Thoracic aorta (tissue), 2 donors: ENCODE data around the gene ZBTB7C. TPM values are rescaled to one million over a fixed set of nuclear protein-coding genes. Genes with fewer than 3 reads are reported as not detected.

Source experiments
- ATAC-seq: fragments of 150-250 bp; one replicate; pipeline ENCODE4 v1.8.0; 2017; ENCODE audit warnings: low read depth; ENCODE audit not compliant: insufficient number of reproducible peaks, low FRiP score
- DNase-seq: peaks from one replicate; pipeline ENCODE4 v3.0.0-alpha.2; 2020; ENCODE audit warnings: low spot score
- H3K27ac ChIP-seq, 2 donors: fragments of 200-600 bp; sonication (generic); 1 replicate in 1 of 2; 2 replicates in 1 of 2; pipeline ENCODE4 v1.5.1; 2016; ENCODE audit warnings: mild to moderate bottlenecking in 2 of 2, moderate library complexity in 2 of 2
- H3K27me3 ChIP-seq: fragments of 200-600 bp; sonication (generic); replicated peaks from 2 replicates; pipeline ENCODE4 v1.6.0; 2016; ENCODE audit warnings: mild to moderate bottlenecking; ENCODE audit not compliant: insufficient read depth
- H3K36me3 ChIP-seq: fragments of 200-600 bp; sonication (generic); one replicate; pipeline ENCODE4 v1.5.1; 2016
- H3K4me1 ChIP-seq, 2 donors: fragments of 200-600 bp; sonication (generic); 1 replicate in 1 of 2; 2 replicates in 1 of 2; pipeline versions ENCODE4 v1.5.1 to v1.6.0; 2016; ENCODE audit warnings: low read depth in 2 of 2, mild to moderate bottlenecking in 1 of 2; ENCODE audit not compliant: control insufficient read depth in 1 of 2
- H3K4me3 ChIP-seq: fragments of 200-600 bp; sonication (generic); 2 replicates; pipeline ENCODE4 v1.5.1; 2016; ENCODE audit warnings: mild to moderate bottlenecking
- H3K9me3 ChIP-seq: fragments of 200-600 bp; sonication (generic); 2 replicates; pipeline ENCODE4 v1.5.1; 2016
- total RNA-seq, 2 donors: library from RNA; depleted of rRNA; stranded (reverse); fragments of >200 nt; gene quantifications; one replicate each; pipeline versions ENCODE4 v1.1.0 to v1.2.3, GENCODE V29; 2016
- TF ChIP-seq, protein P1 (sequence below): fragments of 200-600 bp; sonication (generic); IDR thresholded peaks from one replicate; pipeline ENCODE4 v1.5.1; 2019; ENCODE audit warnings: antibody characterized with exemption

ZBTB7C gene
- total RNA-seq, 2 donors from 2014 or later: 9.6 to 10.9 TPM

DNA sequence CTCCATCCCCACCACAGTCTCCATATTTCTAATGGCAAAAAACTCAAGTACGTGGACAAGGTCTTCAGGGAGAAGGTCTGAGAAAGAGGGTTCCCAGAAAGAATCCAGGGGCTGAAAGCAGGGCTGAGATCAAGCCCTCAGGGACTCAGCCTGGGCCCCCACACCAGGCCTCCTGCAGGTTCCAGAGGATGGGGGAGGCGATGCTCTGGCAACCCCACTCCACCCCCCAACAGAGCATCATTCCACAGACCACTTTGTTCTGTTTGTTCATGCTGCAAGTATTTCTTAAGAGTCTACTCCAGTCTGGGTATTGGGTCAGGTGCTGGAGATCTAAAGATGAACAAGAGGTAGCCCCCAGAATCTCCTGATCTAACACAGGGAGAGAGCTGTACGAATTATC, 32.2 kb downstream of the ZBTB7C start:
- ATAC-seq (no peak), DNase-seq (no peak)
- peaks cover 6 to 16% of the 10 kb centered on the region in 2 donors for H3K4me1 ChIP-seq
- TF ChIP-seq, protein P1, sequence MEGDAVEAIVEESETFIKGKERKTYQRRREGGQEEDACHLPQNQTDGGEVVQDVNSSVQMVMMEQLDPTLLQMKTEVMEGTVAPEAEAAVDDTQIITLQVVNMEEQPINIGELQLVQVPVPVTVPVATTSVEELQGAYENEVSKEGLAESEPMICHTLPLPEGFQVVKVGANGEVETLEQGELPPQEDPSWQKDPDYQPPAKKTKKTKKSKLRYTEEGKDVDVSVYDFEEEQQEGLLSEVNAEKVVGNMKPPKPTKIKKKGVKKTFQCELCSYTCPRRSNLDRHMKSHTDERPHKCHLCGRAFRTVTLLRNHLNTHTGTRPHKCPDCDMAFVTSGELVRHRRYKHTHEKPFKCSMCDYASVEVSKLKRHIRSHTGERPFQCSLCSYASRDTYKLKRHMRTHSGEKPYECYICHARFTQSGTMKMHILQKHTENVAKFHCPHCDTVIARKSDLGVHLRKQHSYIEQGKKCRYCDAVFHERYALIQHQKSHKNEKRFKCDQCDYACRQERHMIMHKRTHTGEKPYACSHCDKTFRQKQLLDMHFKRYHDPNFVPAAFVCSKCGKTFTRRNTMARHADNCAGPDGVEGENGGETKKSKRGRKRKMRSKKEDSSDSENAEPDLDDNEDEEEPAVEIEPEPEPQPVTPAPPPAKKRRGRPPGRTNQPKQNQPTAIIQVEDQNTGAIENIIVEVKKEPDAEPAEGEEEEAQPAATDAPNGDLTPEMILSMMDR: no peak
- no peak overlapping the region for H3K27ac ChIP-seq
- H3K36me3 ChIP-seq: no peaks in the 10 kb centered on the region
- no peaks in the 10 kb centered on the region for H3K27me3 ChIP-seq
- H3K9me3 ChIP-seq: no peaks in the 10 kb centered on the region
- H3K4me3 ChIP-seq: no peak overlapping the region

DNA sequence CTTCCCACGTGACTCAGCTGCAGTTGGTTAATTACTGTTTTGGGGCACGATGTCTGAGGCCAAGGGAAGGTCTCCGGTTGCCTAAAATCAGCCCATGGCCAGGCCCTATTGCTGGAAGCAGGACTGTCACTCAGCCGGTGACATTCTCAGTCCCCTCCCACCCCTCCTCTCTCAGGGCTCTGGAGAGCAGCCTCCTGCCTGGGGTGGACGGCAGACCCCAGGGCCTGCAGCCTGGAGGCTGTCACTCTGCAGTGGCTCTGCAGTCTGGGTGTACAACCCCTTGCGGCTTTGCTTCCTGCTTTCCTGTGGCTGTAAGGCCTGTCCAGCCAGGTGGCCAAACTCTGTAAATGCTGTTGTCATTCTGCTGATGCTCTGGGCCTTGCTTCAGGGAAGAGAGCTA, 32.8 kb downstream of the ZBTB7C start:
- no peaks in the 10 kb centered on the region for H3K9me3 ChIP-seq
- H3K4me1 ChIP-seq: peaks cover 6 to 16% of the 10 kb centered on the region in 2 donors
- no peaks in the 10 kb centered on the region for H3K36me3 ChIP-seq
- TF ChIP-seq, protein P1: no peak
- DNase-seq (no peak), ATAC-seq (no peak)
- H3K27me3 ChIP-seq: no peaks in the 10 kb centered on the region
- H3K27ac ChIP-seq: no peak overlapping the region
- no peak overlapping the region for H3K4me3 ChIP-seq

DNA sequence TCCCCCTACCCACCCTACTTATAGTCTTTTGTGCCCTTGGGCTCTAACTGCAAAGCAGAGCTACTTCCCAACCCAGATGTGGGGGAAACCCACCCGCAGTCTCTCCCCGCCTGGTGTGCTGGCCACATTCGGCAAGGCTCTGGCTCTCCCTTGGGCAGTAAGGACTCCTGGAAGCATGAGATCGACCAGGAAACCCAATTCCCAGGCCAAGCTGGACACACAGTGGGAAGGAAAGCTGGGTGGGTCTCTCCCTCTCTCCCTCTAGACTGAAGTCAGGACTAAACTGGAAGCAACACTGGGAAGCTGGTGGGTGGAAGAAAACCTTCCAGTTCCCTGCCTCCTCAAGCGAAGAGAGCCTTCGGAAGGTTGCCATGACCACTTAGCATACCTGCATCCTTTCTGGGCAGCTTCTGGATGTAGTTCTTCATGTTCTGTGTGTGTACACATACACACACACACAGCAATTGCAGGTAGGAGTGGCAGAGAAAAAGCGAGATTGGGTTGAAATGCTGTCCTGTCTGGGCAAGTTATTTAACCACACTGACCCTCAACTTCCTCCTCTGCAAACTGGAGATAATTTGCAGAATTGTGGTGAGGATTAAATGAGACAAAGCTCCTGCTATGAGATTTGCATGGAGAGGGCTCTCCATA, 33.9 kb downstream of the ZBTB7C start:
- no peak for ATAC-seq
- Histone ChIP-seq H3K4me1 (peaks cover 6 to 16% of the 10 kb centered on the region in 2 donors), H3K4me3 (peak overlapping the region; percentile 37), H3K27ac (peak overlapping the region in 1 of 2 donors; percentile 9), H3K9me3 (no peaks in the 10 kb centered on the region), H3K27me3 (no peaks in the 10 kb centered on the region), H3K36me3 (no peaks in the 10 kb centered on the region)
- DNase-seq: no peak
- TF ChIP-seq, protein P1: no peak

DNA sequence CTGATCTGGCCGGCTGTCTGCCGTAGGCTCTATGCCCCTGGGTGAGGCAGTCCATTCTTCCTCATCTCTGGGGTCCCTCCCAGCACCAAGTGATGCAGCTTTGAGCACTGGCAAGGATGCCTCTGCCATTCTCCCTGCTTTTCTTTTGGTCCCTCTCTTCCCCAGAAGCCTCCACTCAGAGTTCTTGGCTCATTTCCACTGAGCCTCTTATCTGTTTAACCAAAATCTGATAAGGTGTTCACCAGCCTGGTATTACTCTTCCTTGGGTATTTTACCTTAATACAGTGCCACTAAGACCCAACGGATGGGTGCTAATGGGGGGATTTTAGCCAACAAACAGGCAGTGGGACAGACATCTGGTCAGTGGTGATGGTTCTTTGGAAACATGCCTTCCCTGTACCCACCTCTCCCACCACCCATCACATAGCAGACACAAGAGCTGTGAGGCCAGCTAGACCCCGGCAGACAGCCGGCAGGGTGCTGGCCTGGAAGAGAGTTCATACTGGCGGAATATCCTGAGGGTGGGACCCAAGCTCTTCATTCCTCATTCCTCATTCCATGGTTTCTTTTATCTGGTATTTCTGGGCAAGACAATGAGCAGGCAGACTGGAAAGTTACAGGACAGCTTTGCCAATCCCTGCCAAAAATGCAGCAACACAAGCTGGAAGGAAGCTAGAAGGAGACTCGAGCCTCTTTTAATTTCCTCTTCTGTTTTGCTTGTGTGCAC, 34.6 kb downstream of the ZBTB7C start:
- peak overlapping the region; percentile 37 for H3K4me3 ChIP-seq
- no peak overlapping the region for H3K27ac ChIP-seq
- ATAC-seq (no peak), DNase-seq (no peak)
- H3K9me3 ChIP-seq: no peaks in the 10 kb centered on the region
- TF ChIP-seq, protein P1: no peak
- no peaks in the 10 kb centered on the region for H3K36me3 ChIP-seq
- H3K27me3 ChIP-seq: no peaks in the 10 kb centered on the region
- peaks cover 6 to 16% of the 10 kb centered on the region in 2 donors for H3K4me1 ChIP-seq

DNA sequence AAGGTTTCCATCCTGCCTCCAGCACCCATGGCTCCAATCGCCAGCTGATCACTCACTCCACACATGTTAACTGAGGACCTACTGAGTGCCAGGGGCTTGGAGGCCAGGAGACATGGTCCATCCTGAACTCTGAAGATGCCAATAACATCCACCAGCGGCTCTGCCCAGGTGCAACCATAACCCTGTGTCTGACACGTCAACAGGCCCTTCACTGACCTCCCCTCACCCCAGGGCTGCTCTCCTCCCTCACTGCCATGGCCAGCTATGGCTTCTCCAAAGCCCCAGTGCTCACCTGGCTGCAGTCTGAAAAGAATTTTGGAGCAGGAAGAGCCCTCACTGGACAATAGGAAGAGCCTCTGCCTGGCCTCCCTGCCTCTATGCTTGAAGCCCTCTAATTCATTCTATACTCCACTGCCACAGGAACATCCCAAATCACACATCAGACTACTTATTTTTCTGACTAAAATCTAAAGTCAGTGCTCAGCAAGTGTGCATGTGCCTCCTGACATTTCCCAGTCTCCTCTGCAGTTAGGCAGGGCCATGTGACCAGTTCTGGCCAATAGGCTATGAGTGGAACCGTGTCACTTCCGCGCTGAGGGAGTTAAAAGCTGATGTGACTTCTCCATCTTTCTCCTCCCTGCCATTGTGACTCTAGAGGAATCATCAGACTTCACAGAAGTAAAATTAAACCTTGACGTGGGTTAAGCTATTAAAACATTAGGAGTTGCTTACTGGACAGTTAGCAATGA, 37.2 kb downstream of the ZBTB7C start:
- no peak for DNase-seq
- H3K27ac ChIP-seq: no peak overlapping the region
- H3K4me1 ChIP-seq: peaks cover 6 to 16% of the 10 kb centered on the region in 2 donors
- H3K9me3 ChIP-seq: no peaks in the 10 kb centered on the region
- TF ChIP-seq, protein P1: no peak
- no peak overlapping the region for H3K4me3 ChIP-seq
- ATAC-seq: no peak
- no peaks in the 10 kb centered on the region for H3K27me3 ChIP-seq
- H3K36me3 ChIP-seq: no peaks in the 10 kb centered on the region
